NT2/D1 (cell line): ENCODE measurements around the gene C11orf16.

ENCODE experiments used
- SUZ12 ChIP-seq: IDR thresholded peaks from 2 replicates; pipeline ENCODE4 v1.6.1; 2011; ENCODE audit not compliant: insufficient read length, insufficient read depth; ENCODE audit errors: extremely low read depth
- YY1 ChIP-seq: IDR thresholded peaks from 2 replicates; pipeline ENCODE4 v1.6.1; 2011; ENCODE audit not compliant: insufficient read length, insufficient read depth
- ZNF274 ChIP-seq: IDR thresholded peaks from 2 replicates; pipeline ENCODE4 v1.6.1; 2011; ENCODE audit warnings: mild to moderate bottlenecking, low read depth, low read length

DNA sequence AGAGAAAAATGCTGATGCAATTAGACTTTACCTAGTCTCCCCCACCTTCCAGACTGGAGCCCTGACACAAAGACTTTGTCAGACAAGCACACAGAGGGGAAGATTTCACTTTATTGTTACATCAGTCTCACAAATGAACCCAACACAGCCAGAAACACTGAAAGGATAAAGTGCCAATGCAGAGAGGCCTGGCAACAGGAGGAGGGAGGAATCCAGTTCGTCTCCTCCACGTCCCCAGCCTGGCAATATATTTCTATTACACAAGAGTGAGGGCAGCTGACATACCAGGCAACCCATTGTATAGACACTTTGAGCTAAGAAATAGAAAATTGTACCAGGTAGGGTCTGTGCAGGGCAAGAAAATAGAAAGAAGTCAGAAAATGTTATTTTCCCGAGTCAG is 47.7 kb upstream of the C11orf16 start:
- TF ChIP-seq YY1 (no peak), SUZ12 (no peak), ZNF274 (no peak)
